Muscle of back (tissue), 11 donors: ENCODE measurements around the gene GNMT. TPM values are rescaled to one million over a fixed set of nuclear protein-coding genes. Genes with fewer than 3 reads are reported as not detected.
"Not testable (repeated sequence)": the region's sequence is repeated elsewhere in the genome, so short reads cannot be mapped to it uniquely, and the experiment has no call there.

ENCODE experiments used
- DNase-seq, 3 donors: peaks; one replicate each; pipeline versions ENCODE4 v3.0.0 to v3.0.0-alpha.2; 2013
- polyA plus RNA-seq, 10 donors: library from polyadenylated mRNA; unstranded; fragments of 120-200 nt; gene quantifications; one replicate each; pipeline ENCODE4 v1.2.1, GENCODE V29; 2013; ENCODE audit not compliant: insufficient read length in 10 of 10

GNMT gene
- polyA plus RNA-seq, 10 donors = 0.16 to 0.92 (median 0.44) TPM

DNA sequence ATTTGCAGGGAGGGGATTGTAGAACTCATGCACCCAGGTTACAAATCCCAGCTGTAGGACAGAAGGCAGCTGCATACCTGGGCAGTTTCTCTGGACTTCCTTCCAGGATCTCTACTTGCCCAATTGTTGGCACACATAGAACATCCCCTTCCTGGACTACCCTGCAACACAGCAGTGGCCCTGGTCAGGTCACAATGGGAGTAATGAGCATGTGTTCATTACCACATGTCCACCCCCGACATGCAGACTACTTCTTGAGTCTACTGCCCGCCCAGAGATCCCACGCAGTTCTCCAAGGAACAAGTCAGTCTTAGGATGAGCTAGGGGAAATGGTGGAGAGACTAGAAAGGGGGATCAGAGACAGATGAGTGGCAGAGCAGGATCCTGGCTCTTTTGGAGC lies 13.4 kb downstream of the GNMT start:
- no peak for DNase-seq

DNA sequence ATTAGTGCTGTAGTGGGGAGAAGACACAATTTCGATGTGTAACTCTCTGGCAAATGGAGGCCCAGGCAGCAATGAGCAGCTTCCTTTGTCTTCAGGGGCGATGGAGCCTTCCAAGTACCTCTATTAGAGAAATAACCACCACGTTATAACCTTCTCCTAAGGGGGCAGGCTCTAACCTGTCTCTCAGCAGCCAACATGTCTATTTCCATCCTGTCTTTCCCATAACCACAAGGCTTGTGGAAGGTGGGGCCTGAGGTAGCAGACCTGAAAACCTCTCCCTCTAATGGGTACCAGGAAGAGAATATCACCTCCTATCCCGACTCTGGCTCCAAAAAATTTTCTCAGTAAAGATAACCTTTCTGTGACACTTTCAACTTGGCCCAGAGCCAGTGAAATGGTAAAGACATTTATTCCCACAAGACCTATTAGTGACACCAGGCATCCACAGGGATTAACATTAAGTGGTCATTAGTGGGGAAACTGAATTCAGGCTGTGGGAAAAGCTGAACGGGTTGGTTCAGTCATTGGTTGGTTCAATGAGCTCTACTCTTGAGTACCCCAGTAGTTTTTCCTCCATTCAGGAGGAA lies 14.5 kb downstream of the GNMT start:
- no peak for DNase-seq

DNA sequence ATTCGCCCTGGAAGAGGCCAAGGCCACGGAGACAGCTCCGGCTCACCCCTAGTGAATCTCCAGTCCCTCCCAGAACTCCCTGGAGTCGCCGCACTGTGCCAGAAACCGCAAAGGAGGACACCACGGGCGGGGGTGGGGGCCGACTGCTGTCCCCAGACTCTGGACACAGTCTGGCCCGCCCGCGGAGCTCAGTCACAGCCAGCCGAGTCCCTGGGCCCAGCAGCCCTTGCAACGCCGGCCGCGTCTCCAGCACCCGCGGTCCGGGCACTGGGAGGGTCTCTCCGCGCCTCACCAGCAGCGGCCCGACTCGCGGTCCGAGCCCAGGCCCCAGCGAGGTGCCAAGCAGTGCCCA lies 17.9 kb downstream of the GNMT start:
- peak in 1 of 3 donors; percentile 54 for DNase-seq

DNA sequence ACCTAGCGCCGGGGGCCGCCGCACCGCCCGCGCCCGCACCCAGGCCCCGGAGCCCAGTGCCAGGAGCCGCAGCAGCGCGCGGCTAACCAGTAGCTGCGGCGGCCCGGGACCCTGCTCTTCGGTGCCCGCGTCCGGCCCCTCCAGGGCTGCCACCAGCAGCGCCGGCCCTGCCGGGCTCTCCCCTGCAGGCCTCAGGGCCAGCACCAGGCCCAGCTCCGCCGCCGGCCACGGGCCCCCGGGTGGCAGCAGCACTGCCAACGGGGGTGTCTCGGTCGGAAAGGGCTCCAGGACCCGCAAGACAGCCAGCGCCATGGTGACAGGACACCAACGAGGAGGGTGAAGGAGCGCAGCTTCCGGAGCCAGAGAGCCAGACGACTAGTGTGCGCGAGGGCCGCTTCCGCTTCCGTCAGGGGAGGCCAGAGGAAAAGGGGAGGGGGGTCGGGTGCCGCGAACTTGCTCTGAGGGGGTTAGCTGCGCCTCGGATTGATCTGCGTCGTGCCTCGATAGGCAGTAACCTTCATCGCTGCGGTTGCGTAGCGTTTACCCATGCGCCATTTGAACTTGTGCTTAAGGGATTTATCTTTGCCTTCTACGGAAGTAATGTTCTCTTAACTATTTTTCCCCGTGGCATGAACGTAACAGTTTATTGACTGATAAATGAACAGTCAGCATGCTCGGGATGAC lies 18.4 kb downstream of the GNMT start, which contains the start of gene PEX6:
Gene PEX6, minus strand, starts transcription at position 343 of the 684 bp plus-strand sequence. Its CDS starts 31 bp downstream, at position 312.
- DNase-seq = peak; percentile 82 to 96 (median 91)

DNA sequence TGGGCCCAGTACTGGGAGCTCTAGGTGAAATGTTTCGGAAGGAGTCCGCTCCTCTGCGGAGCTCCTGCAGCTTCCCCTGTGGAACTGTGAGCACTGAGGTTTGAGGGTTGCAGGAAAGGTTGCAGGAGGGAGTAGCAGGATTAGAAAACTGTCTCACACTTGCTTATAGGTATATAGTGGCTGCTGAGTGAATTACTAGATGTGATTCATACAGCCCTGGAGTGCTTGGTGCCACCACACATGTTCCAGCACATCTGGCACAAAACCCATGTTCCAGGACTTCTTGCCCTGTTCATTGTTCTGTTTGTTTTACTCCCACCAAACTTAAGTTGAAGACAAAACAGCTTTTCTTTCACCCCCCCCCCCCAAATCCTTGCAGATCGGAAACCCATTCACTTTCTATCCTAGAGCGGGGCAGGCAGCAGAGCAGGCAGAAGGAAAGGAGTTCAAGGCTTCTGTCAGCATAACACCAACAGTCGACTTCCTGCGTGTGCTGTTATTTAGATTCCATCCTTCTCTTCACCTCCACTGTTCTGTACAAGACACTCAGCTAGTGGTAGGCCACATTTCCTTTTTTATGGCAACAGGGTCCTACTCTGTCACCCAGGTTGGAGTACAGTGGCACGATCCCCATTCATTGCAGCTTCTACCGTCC lies 19.1 kb downstream of the GNMT start:
- no peak for DNase-seq

DNA sequence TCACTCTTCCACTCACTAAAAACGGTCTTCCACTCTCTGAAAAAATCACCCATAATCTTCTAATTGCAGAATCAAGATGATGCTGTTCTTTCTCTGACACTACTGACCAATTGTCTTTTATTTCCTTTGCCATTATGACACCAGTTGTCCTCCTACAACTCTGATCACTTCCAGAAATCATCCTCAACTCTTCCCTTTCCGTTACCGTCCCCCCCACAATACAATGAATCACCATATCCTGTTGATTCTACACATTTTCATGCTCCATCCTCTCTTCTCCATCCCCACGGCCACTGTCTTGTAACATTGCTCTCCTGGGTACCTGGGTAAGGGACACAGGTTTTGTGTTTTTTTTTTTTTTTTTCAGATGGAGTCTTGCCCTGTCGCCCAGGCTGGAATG lies 21.3 kb downstream of the GNMT start:
- DNase-seq = no peak

DNA sequence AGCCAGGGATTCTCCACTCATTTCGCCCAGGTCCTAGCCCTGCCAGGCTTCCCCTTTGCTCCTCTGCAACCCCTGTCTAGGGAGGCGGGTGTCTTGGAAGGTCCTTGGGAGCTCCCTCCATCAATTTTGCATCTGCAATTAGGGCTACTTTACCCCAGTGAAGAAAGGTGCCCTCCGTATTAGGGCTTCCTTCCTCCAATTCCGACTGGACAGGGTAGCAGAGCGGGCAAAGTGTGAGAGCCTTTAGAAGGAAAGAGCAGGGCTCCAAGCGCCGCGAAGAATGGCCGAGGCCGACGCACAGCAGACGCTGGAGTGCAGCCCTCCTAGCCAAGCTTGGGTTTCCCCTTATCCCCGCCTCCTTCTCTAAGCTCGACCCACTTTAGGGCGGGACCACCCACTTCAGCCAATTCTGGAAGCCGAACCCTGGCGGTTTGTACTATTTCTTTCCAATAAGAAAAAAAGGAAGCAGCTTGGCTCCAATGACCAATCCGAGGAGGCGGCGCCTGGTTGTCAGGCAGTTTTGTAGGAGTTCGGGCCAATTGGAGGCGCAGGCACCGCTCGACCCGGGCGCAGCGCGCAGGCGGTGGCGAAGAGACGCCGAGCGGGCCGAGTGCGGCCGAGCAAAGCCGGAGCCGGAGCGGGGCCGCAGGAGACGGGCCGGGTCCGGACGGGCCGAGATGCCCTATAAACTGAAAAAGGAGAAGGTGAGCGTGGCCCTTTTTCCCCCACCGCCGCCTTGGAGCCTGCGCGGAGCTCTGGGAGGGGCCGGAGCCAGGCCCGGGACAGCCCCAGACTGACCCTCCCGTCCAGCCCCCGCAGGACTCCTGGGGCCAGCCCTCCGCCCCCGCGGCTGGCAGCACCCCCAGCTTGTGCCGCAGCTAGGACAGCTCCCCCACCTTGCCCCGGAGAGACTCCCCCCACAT lies 23.7 kb downstream of the GNMT start, which contains the start of gene PPP2R5D:
Gene PPP2R5D, plus strand, starts transcription at position 570 of the 923 bp plus-strand sequence. Its CDS starts 108 bp downstream, at position 678.
- DNase-seq = peak; percentile 98 to 99 (median 99)

DNA sequence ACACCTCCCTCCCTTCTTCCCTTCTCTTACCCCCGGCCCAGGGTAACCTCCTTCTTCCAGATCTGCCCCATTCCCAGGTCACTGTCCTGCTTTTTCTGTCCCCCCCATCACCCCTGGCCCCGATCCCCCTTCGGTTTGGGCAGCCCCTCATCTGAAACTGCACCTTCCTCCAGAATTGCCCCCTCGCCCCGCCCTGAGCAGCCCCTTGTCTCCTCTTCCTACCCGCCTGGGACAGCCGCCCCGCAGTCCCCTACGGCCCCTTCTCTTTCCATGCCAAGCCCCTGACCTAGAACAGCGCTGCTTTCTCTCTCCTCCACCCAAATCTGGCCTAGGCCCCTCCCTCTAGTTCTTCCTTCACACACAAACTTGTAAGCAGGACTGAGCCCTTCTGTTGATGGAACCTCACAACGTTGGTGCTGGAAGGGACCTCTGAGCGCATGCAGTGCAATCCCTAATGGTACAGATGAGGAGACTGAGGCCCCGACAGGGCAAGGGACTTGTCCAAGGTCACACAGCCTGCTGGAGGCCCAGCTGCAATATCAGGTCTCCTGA lies 24.4 kb downstream of the GNMT start:
- peak in 1 of 3 donors; percentile 63 for DNase-seq

DNA sequence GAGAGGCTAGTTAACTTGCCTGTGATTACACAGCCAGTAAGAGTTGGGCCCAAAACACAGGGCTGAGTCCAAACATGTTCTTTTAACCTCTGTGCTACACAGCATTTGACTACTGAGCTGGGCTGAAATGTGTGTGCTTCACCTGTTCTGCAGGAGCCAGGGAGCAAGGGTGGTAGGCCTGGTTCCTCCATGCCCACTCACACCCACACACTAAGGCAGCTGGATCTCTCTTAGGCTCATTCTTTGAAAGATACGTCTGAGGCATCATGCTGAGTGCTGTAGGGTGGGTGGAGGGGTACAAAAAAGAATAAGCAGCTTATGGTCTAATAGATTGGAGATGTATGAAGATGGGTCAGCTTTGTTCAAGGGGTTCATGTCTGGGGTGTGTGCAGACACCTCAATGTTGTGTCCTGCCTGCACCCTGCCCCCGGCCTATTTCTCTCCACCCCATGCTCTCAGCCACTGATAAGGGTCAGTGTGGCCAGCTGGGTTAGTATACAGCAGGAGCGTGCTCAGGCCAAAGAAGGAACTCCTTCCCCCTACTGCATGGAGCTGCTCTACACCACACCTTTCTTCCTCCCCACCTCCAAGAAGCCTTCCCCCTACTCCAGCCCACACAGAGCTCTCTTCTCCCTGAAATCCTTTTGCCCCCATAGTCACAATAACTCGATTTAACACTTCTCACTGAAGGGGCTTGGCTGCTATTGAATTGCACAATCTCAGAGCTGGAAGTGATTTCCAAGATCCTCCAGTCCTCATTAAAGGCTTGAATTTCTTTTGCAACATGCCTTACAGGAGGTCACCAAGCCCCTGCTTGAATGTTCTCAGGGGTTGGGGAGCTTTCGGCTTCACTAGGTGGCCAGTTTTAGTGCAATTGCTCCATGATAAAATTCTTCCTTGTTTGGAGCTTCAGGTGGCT lies 27.2 kb downstream of the GNMT start:
- no peak for DNase-seq

DNA sequence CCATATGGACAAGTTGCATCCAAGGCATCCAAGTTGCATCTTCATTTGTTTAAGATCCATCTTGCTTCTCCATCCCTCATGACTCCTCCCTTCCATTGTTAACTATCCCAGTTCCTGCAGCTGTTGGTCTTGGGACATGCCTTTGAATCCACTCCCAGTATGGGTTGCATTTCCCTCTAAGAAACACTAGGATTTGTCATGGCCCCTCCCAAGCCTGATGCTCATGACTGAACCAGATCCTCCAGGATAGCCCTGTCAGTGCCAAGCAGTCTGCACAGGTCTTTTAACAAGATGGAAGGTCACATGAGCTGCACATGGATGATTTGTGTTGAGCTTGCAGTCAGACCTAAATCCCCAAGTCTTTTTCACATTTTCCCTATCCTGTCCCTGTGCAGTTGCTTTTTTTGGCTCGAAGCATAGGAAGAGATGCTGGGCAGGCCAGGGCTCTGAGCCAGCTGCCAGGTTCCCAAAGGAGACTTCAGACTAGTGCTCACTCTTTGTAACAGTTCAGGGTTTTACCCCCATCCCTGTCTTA lies 28.0 kb downstream of the GNMT start:
- DNase-seq = no peak

DNA sequence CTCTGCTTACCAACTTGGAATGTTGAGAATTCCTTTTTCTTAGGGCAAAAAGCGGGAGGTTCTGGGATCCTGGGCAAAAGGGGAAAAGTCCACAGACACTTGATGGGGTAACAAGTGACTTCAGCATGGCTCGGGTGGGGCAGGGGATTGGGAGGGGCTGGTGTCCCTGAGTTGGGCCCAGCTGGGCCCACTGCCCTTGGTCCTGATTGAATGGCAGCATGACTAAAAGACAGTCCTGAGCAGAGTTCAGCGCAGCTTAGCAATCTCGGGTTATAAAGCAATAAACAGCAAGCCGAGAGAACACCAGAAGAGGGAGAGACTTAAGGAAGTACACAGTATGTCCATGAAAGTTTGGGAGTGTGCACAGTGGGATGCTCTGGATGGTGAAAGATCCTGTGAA lies 29.4 kb downstream of the GNMT start:
- no peak for DNase-seq

DNA sequence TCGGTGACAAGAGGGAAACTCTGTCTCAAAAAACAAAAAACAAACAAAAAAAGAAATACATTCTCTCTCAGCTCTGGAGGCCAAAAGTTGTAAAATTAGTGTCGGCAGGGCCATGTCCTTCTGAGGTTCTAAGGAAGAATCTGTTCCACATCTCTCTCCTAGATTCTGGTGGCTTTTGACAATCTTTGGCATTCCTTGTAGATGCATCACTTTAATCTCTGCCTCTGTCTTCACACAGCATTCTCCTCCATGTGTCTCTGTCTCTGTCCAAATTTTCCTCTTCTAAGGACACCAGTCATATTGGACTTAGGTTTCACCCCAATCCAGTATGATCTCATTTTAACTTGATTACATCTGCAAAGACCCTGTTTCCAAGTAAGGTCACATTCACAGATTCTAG lies 32.9 kb downstream of the GNMT start:
- DNase-seq = no peak

DNA sequence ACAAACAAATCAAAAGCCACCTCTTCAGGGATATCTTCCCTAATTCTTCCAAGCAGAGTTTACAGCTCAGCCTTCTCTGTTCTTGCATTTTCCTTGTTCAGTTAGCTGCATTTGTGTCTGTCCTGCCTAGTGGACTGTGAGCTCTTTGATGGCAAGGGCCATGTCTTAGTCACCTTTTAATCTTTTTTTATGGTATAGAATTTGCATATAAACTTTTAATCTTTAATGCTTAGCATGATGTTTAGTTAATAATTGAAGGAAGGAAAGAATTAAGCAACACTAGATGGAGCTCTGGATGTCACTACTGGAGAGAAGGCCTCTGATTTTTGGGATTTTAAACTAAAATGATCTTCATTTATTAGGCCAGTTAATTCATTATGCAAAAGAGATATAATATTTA lies 36.0 kb downstream of the GNMT start:
- no peak for DNase-seq

DNA sequence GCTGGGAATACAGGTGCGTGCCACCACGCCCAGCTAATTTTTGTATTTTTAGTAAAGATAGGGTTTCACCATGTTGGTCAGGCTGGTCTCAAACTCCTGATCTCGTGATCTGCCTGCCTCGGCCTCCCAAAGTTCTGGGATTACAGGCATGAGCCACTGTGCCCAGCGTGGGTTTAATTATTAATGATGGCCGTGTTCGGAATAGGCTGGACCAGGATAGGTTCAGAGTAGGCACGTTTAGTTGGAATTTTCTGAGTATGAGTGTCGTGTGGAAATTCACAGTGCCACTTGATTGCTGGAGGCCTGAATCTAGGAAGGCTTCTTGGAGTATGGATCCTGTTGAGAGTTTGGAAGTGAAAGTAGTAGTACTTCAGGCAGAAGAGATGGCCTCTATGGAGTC lies 37.7 kb downstream of the GNMT start:
- not testable (repeated sequence) for DNase-seq

DNA sequence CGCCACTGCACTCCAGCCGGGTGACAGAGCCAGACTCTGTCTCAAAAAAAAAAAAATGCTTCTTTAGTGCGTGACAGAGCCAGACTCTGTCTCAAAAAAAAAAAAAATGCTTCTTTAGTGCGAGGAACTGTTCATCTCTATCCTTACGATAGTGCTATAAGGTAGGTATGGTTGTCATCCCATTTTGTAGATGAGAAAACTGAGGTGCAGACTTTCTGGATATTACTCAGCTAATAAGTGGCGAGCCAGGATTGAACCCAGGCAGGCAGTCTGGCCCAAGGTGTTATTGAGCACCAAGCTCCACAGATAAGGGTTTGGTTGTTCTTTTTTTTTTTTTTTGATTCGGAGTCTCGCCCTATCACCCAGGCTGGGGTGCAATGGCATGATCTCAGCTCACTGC lies 41.3 kb downstream of the GNMT start:
- DNase-seq = no peak

DNA sequence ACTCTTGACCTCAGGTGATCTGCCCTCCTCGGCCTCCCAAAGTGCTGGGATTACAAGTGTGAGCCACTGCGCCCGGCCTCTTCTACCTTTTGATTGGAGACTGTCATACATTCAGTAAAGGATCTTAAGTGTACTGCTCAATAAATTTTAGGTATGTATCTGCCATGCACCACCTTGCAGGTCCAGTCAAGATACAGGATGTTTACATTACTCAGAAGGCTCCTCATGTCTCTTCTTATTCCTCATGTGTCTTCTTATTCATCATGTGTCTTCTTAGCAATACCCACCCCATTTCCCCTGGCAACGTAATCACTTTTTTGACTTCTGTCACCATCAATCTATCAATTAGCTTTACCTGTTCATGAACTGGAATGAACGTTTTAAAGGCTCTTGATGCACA lies 45.3 kb downstream of the GNMT start:
- DNase-seq = no peak

DNA sequence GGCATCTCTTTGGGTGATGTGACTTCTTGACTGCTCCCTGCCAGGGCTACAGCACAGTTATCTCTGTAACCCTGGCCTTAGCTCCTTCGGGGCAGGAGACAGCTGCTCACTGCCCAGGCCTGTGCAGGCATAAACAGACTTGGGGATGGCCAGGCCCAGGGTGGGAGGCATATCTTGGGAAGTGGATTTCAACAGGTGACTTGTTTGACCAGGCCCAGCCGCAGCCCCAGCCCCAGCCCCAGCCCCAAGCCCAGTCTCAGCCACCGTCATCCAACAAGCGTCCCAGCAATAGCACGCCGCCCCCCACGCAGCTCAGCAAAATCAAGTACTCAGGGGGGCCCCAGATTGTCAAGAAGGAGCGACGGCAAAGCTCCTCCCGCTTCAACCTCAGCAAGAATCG lies 45.7 kb downstream of the GNMT start:
- no peak for DNase-seq

DNA sequence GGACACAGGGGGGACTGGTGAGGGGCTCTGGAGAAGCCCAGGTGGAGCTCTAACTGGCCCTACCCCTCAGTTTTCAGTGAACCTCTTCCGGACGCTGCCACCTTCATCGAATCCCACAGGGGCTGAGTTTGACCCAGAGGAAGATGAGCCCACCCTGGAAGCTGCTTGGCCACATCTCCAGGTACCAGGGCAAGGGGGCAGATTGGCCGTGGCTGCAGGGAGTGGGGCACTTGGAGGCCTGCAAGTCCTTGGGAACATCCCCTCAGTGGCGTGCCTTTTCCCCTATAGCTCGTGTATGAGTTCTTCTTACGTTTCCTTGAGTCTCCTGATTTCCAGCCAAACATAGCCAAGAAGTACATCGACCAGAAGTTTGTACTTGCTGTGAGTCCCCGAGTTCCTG lies 46.6 kb downstream of the GNMT start:
- no peak for DNase-seq

DNA sequence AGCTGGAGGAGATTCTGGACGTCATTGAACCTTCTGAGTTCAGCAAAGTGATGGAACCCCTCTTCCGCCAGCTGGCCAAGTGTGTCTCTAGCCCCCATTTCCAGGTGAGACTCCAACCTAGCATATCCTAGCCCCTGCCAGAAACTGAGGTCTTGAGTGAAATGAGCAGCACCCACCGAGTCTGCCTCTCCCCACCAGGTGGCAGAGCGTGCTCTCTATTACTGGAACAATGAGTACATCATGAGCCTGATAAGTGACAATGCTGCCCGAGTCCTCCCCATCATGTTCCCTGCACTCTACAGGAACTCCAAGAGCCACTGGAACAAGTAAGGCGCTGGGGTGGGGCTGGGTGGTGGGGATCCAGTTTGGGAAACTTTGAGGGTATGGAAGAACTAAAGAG lies 48.6 kb downstream of the GNMT start:
- peak in 1 of 3 donors; percentile 59 for DNase-seq

DNA sequence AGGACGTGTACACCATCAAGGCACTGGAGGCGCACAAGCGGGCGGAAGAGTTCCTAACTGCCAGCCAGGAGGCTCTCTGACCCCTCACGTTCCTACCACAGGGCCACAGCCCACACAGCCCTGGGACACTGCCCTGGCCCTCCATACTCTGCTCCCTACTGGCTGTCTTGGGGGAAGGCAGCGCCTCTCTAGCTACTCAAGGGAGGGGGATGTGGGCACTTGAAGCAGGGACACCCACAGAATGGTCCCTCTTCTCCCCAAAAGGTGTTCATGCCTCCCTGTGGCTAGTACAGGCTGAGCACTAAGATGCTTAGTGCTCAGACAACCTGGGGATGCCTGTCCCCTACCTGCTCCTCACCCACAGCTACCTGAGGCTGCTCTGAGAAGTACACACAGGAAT lies 50.7 kb downstream of the GNMT start:
- no peak for DNase-seq
